Uterus (tissue), 2 donors: ENCODE results near the gene GASK1A.

ENCODE experiments used
- POLR2A ChIP-seq, 2 donors: fragments of 450-650 bp; IDR thresholded peaks; one replicate each; pipeline ENCODE4 v1.6.1; 2016; ENCODE audit warnings: antibody characterized with exemption in 2 of 2, mild to moderate bottlenecking in 1 of 2, moderate library complexity in 1 of 2
- TF ChIP-seq, protein P1 (sequence below), 4 experiments: fragments of 200-600 bp in 2 of 4; fragments of 450-650 bp in 2 of 4; sonication (generic) in 2 of 4; IDR thresholded peaks; one replicate each; pipeline ENCODE4 v1.5.1; 2016 to 2019; ENCODE audit warnings: antibody characterized with exemption in 4 of 4, mild to moderate bottlenecking in 2 of 4, moderate library complexity in 1 of 4

DNA sequence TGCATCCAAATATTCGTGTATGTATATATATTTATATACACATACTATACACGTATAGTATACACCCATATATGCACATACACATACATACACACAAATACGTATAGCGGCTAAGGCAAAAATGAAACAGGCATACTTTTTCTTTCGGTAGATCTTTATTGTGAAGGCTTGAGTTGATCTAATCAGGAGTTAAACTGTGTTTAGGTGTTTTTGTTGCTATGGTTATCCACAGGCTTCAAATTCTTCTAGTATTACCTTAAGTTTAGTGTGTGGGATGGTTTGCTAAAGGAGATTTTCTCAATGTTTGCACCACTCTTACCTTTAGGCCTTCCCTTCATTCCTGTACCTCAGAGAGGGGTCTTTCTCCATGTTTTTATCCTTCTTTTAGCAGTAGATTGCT is 45.0 kb upstream of the GASK1A start:
- TF ChIP-seq, protein P1, sequence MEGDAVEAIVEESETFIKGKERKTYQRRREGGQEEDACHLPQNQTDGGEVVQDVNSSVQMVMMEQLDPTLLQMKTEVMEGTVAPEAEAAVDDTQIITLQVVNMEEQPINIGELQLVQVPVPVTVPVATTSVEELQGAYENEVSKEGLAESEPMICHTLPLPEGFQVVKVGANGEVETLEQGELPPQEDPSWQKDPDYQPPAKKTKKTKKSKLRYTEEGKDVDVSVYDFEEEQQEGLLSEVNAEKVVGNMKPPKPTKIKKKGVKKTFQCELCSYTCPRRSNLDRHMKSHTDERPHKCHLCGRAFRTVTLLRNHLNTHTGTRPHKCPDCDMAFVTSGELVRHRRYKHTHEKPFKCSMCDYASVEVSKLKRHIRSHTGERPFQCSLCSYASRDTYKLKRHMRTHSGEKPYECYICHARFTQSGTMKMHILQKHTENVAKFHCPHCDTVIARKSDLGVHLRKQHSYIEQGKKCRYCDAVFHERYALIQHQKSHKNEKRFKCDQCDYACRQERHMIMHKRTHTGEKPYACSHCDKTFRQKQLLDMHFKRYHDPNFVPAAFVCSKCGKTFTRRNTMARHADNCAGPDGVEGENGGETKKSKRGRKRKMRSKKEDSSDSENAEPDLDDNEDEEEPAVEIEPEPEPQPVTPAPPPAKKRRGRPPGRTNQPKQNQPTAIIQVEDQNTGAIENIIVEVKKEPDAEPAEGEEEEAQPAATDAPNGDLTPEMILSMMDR (IDR thresholded peaks at IDR 0.05) = no peak
- TF ChIP-seq POLR2A (IDR thresholded peaks at IDR 0.05) = no peak
